Activated T-helper 2 cell treated with anti-CD3 and anti-CD28 coated beads, Interferon-gamma antibody, Interleukin-2, Interleukin-4, amounts not matched to agents 10 μg/mL and 5 μg/mL and 100 μg/mL, durations not matched to agents 14 hours and 24 hours and 36 hours (primary cell): ENCODE results near the gene DENND2C. TPM values are rescaled to one million over a fixed set of nuclear protein-coding genes. Genes with fewer than 3 reads are reported as not detected.

ENCODE experiments used
- DNase-seq: peaks from one replicate; pipeline ENCODE4 v3.0.0; 2021; ENCODE audit warnings: low spot score
- H3K27ac Mint-ChIP-seq: one replicate; pipeline ENCODE4 v1.8.0; 2021; ENCODE audit warnings: mixed read lengths
- H3K27me3 Mint-ChIP-seq: one replicate; pipeline ENCODE4 v1.8.0; 2021; ENCODE audit warnings: low read depth, mixed read lengths
- H3K36me3 Mint-ChIP-seq: one replicate; pipeline ENCODE4 v1.8.0; 2021; ENCODE audit warnings: low read depth, mixed read lengths
- H3K4me1 Mint-ChIP-seq: one replicate; pipeline ENCODE4 v1.8.0; 2021; ENCODE audit warnings: low read depth, mixed read lengths
- H3K4me3 Mint-ChIP-seq: one replicate; pipeline ENCODE4 v1.8.0; 2021; ENCODE audit warnings: low read depth, mild to moderate bottlenecking, moderate library complexity, mixed read lengths
- H3K9me3 Mint-ChIP-seq: one replicate; pipeline ENCODE4 v1.8.0; 2021; ENCODE audit warnings: mixed read lengths
- intact Hi-C: fragments of 100-400 bp; cut with micrococcal nuclease; formaldehyde crosslinking; loops from one replicate; pipeline ENCODE4 v1.15.1; 2023
- total RNA-seq: library from RNA; stranded (reverse); gene quantifications from 2 replicates; pipeline ENCODE4 v1.2.3, GENCODE V29; 2022

DENND2C gene
- 0.21 and 0.30 TPM in 2 replicates for total RNA-seq

DNA sequence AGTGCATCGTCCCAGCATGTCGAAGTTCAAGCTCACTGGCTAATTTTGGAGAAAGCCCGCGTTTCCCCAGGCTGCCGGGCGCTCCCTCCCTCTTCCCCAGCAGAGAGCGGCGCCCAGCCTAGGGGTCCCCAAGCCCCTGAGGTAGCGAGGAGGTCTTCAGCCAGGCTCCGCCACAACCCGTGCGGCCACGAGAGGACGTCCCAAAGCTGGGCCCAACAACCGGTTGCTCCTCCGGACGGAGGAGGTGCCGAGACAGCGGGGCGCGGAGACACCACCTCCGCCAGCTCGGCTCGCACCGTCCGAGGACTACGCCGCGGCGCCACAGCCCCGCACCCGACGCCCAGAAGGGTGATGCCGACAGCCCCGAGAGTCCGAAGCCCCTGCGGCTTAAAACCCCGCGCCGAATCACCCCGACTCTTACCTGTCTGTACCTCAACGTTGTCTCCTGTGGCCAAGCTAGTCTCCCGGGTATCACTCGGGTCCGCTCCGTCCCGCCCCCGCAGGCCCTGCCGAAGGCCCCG lies at the start of gene DENND2C:
Gene DENND2C, minus strand, starts transcription at position 488 of the 521 bp plus-strand sequence. CDS start 44,065 bp downstream, outside the sequence.
- intact Hi-C loops: loop anchor here (1.0 to 5.0 kb wide), 7 partner anchors 11 to 692 kb away; partner anchors contain the start of genes BCAS2, CSDE1, NRAS and OLFML3
- no peak for DNase-seq
- H3K27ac Mint-ChIP-seq: no peak within 1 kb of the TSS
- H3K4me3 Mint-ChIP-seq: peak within 1 kb of the TSS; percentile 86
- H3K36me3 Mint-ChIP-seq: no peaks in the 10 kb centered on the region
- H3K9me3 Mint-ChIP-seq: no peaks in the 10 kb centered on the region
- H3K4me1 Mint-ChIP-seq: peaks cover 4% of the 10 kb centered on the region
- H3K27me3 Mint-ChIP-seq: peaks cover 36% of the 10 kb centered on the region

GRCh38 chr1:114719424-114719787 lies 49.6 kb upstream of the DENND2C start:
- H3K36me3 Mint-ChIP-seq: peaks cover 82% of the 10 kb centered on the region

DNA sequence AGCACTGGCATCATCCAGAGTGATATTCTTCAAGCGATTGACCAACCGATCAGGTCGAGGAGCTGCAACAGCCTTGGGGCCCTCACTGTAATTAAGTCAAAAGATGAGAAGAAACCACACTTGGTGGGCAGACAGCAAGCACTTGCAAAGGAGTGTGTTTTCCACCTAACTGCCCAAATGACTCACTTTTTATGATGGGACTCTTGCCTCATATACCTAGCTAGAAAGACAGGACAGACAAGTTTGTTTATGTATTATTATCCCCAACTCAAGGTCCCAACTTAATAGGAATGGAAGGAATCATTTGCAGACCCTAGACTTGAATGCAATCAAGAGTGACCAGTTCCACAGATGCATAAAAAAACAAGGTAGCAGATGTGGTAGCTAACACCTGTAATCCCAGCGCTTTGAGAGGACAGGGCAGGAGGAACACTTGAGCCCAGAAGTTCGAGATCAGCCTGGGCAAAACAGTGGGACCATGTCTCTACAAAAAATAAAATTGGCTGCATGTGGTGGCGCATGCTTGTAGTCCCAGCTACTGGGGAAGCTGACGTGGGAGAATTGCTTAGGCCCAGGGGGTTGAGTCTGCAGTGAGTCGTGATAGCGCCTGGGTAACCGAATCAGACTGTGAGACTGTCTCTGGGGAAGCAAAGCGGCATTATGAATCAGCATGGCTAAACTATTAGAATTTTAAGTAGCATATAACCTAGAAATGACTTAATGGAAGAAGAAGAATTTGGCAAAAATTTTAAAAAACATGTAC lies 49.0 kb upstream of the DENND2C start:
- H3K27ac Mint-ChIP-seq: peak overlapping the region; percentile 40
- H3K4me3 Mint-ChIP-seq: no peak overlapping the region
- DNase-seq: no peak
- H3K9me3 Mint-ChIP-seq: no peaks in the 10 kb centered on the region
- peaks cover 82% of the 10 kb centered on the region for H3K36me3 Mint-ChIP-seq
- H3K4me1 Mint-ChIP-seq: peaks cover 27% of the 10 kb centered on the region
- intact Hi-C loops: loop anchor here (10.0 kb wide), 1 partner anchor 374 kb away; no protein-coding TSS in a partner anchor
- no peaks in the 10 kb centered on the region for H3K27me3 Mint-ChIP-seq

More at GRCh38 chr1:114719424-114719787, 49.6 kb upstream of the DENND2C start:
- Mint-ChIP-seq H3K4me1 (peaks cover 24% of the 10 kb centered on the region), H3K9me3 (no peaks in the 10 kb centered on the region), H3K27ac (peak overlapping the region; percentile 40), H3K4me3 (no peak overlapping the region), H3K27me3 (no peaks in the 10 kb centered on the region)
- no peak for DNase-seq
- intact Hi-C loops: loop anchor here (10.0 kb wide), 1 partner anchor 375 kb away; no protein-coding TSS in a partner anchor

DNA sequence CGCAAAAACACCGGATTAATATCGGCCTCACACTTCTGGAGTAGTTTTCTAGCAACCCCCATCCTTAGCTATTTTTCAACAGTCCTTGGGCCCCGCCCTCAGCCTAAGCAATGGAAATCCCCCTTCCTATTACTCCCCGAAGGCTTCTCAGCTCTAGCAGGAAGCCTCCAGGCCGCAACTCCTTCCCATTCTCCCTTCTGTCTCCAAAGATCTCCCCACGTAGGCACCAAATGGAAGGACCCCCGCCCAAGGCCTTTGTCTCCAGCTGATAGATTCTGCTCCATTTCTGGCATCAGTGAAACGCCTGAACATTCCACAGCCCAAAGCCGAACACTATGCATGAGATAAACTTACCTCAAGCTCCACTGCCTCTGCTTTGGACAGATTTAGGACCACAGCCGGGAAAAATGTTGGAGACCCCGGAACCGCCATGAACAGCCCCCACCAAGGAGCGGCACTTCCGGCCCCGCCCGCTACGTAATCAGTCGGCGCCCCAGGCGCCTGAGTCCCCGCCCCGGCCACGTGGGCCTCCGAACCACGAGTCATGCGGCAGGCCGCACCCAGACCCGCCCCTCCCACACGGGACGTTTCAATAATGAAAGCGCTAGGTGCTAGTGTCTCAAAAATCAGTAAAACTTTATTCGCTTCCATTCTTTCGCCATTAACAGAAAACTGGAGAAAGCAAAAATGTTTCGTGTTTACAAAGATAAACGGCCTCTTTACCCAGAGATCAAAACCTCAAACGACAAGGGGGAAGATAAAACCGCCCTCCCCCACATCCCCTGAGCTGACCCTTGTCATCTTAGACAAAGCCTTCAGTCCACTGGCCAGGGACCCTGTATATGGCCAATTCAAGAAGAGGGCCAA lies 46.7 kb upstream of the DENND2C start, which contains the start of gene NRAS:
Gene NRAS, minus strand, starts transcription at position 468 of the 867 bp plus-strand sequence. CDS start 611 bp downstream, outside the sequence.
- Mint-ChIP-seq H3K4me3 (peak within 1 kb of the TSS; percentile 95), H3K27me3 (no peaks in the 10 kb centered on the region), H3K9me3 (no peaks in the 10 kb centered on the region), H3K27ac (peak within 1 kb of the TSS; percentile 93), H3K36me3 (peaks cover 76% of the 10 kb centered on the region), H3K4me1 (peaks cover 26% of the 10 kb centered on the region)
- DNase-seq: peak; percentile 92
- intact Hi-C loops: loop anchor here (1.0 to 10.0 kb wide), 5 partner anchors 41 to 372 kb away; partner anchors contain the start of genes BCAS2, CSDE1, DENND2C and SIKE1

GRCh38 chr1:114715952-114716303 lies 46.1 kb upstream of the DENND2C start:
- Mint-ChIP-seq H3K36me3 (peaks cover 71% of the 10 kb centered on the region), H3K4me3 (peak overlapping the region; percentile 95), H3K27me3 (no peaks in the 10 kb centered on the region), H3K9me3 (no peaks in the 10 kb centered on the region), H3K4me1 (peaks cover 26% of the 10 kb centered on the region), H3K27ac (peak overlapping the region; percentile 93)
- intact Hi-C loops: loop anchor here (1.0 to 10.0 kb wide), 5 partner anchors 41 to 371 kb away; partner anchors contain the start of genes BCAS2, CSDE1, DENND2C and SIKE1
- DNase-seq: no peak

GRCh38 chr1:114712977-114713376 lies 43.1 kb upstream of the DENND2C start:
- intact Hi-C loops: loop anchor here (10.0 kb wide), 1 partner anchor 368 kb away; no protein-coding TSS in a partner anchor
- no peaks in the 10 kb centered on the region for H3K27me3 Mint-ChIP-seq
- no peaks in the 10 kb centered on the region for H3K9me3 Mint-ChIP-seq
- peaks cover 64% of the 10 kb centered on the region for H3K36me3 Mint-ChIP-seq
- no peak overlapping the region for H3K27ac Mint-ChIP-seq
- H3K4me3 Mint-ChIP-seq: no peak overlapping the region
- H3K4me1 Mint-ChIP-seq: peaks cover 13% of the 10 kb centered on the region
- DNase-seq: no peak

GRCh38 chr1:114710360-114710759 lies 40.5 kb upstream of the DENND2C start:
- H3K4me1 Mint-ChIP-seq: peaks cover 6% of the 10 kb centered on the region
- no peaks in the 10 kb centered on the region for H3K9me3 Mint-ChIP-seq
- H3K4me3 Mint-ChIP-seq: no peak overlapping the region
- DNase-seq: no peak
- no peaks in the 10 kb centered on the region for H3K27me3 Mint-ChIP-seq
- H3K36me3 Mint-ChIP-seq: peaks cover 62% of the 10 kb centered on the region
- intact Hi-C loops: loop anchor here (10.0 kb wide), 1 partner anchor 366 kb away; no protein-coding TSS in a partner anchor
- no peak overlapping the region for H3K27ac Mint-ChIP-seq

GRCh38 chr1:114707604-114708003 lies 37.8 kb upstream of the DENND2C start:
- no peaks in the 10 kb centered on the region for H3K9me3 Mint-ChIP-seq
- intact Hi-C loops: no loop called here

GRCh38 chr1:114703242-114703641 lies 33.4 kb upstream of the DENND2C start:
- Mint-ChIP-seq H3K27me3 (peaks cover 1% of the 10 kb centered on the region), H3K4me3 (no peak overlapping the region), H3K9me3 (no peaks in the 10 kb centered on the region), H3K36me3 (peaks cover 30% of the 10 kb centered on the region), H3K4me1 (no peaks in the 10 kb centered on the region), H3K27ac (no peak overlapping the region)
- intact Hi-C loops: no loop called here
- DNase-seq: no peak

More at GRCh38 chr1:114707604-114708003, 37.8 kb upstream of the DENND2C start:
- Mint-ChIP-seq H3K27me3 (no peaks in the 10 kb centered on the region), H3K4me1 (no peaks in the 10 kb centered on the region), H3K27ac (no peak overlapping the region), H3K4me3 (no peak overlapping the region), H3K36me3 (peaks cover 57% of the 10 kb centered on the region)
- no peak for DNase-seq

DNA sequence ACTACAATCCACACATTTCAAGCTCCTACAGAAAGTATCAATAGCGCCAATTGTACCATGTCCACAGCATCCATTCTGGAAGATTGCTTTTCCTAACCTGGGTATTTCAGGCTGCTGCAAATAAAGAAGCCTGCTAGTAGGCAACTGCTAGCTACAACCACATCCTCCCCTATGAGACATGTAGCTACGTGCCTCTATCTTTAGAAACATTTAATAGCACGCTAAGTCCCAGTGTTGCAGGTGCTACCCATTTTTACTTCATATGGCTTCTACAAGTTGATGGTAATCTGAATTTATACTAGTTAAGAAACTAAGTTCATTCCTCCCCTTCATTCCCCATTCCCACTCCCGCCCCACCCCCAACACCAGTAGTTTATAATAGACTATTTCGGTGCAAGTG lies 32.9 kb upstream of the DENND2C start:
- no peak overlapping the region for H3K4me3 Mint-ChIP-seq
- intact Hi-C loops: no loop called here
- no peaks in the 10 kb centered on the region for H3K4me1 Mint-ChIP-seq
- H3K27me3 Mint-ChIP-seq: peaks cover 1% of the 10 kb centered on the region
- no peak overlapping the region for H3K27ac Mint-ChIP-seq
- peaks cover 27% of the 10 kb centered on the region for H3K36me3 Mint-ChIP-seq
- no peaks in the 10 kb centered on the region for H3K9me3 Mint-ChIP-seq
- DNase-seq: no peak

- Mint-ChIP-seq H3K4me1 (no peaks in the 10 kb centered on the region), H3K27me3 (peaks cover 3% of the 10 kb centered on the region), H3K36me3 (peaks cover 19% of the 10 kb centered on the region), H3K4me3 (no peak overlapping the region), H3K9me3 (no peaks in the 10 kb centered on the region), H3K27ac (no peak overlapping the region)
- intact Hi-C loops: no loop called here
- DNase-seq: no peak
Measured at GRCh38 chr1:114701931-114702330, 32.1 kb upstream of the DENND2C start.

- Mint-ChIP-seq H3K27ac (no peak overlapping the region), H3K4me3 (no peak overlapping the region), H3K9me3 (no peaks in the 10 kb centered on the region), H3K27me3 (peaks cover 7% of the 10 kb centered on the region), H3K4me1 (no peaks in the 10 kb centered on the region), H3K36me3 (peaks cover 5% of the 10 kb centered on the region)
- intact Hi-C loops: no loop called here
- DNase-seq: no peak
Measured at GRCh38 chr1:114700036-114700600, 30.3 kb upstream of the DENND2C start.
